ENCODE results near the gene ASCC3.
"Not testable (repeated sequence)": the region's sequence is repeated elsewhere in the genome, so short reads cannot be mapped to it uniquely, and the experiment has no call there.

The ASCC3 gene

GRCh38 chr6:100657678-100658330, 223.3 kb downstream of the ASCC3 start:
- FAIRE-seq, result no peak

DNA sequence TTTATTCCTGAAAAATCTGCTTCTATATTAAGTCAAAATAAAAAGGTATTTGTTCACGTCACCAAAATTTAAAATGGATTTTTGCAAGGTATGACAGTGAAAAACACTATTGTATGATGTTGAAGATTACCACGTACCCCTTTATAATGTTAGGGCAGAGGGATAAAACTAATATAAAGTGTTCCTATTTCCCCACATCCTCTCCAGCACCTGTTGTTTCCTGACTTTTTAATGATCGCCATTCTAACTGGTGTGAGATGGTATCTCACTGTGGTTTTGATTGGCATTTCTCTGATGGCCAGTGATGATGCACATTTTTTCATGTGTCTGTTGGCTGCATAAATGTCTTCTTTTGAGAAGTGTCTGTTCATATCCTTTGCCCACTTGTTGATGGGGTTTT, 240.0 kb downstream of the ASCC3 start:
- FAIRE-seq, result not testable (repeated sequence)

- FAIRE-seq, result no peak
Measured at GRCh38 chr6:100633096-100633777, 247.9 kb downstream of the ASCC3 start.

GRCh38 chr6:100630536-100630935, 250.6 kb downstream of the ASCC3 start:
- no peak for FAIRE-seq

DNA sequence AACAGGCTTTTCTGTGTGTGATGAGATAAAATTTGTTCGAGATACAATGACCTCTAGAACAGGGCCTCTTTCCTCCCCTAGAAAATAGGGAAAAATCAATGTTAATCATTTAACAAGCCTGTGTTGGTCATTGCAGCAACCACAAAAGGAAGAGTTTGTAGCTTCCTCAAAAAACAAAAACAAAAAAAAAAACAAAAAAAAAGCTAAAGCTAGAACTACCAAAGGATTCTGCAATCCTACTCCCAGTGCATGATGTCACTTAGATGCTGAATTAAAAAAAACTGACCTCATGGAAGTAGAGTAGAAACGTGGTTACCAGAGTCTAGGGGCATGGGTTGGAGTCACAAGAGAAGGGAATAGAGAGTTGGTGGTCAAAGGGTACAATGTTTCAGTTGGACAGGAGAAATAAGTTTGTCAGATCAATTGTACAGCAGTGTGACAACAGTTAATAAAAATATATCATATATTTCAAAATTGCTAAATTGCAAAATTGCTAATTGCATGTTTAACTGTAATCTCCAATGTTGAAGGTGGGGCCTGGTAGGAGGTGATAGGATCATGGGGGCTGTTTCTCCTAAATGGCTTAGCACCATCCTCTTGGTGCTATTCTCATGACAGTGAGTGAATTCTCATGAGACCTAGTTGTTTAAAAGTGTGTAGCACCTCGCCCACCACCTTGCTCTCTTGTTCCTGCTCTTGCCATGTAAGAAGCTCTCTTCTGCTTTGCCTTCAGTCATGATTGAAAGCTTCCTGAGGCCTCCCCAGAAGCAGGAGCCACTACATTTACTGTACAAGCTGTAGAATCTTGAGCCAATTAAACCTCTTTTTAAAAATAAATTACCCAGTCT, 253.0 kb downstream of the ASCC3 start:
- no peak for FAIRE-seq

DNA sequence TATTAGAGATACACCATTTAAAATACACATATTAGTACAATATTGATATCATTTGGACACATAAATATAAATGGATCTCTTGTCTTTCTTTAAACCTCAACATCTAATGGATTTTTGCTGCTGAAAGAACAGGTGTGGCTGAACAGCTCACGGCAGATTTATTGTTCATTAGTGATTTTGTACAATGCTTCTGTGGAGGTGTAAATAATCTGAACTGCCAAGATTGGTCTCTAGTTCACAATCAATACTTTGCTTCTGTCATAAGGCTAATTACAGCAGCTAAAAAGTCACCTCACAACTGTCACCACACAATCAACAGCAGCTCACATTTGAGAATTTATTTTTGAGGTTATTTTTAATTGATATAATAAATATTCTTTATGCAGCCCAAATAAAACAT, 254.4 kb downstream of the ASCC3 start:
- FAIRE-seq, result no peak

- no peak for FAIRE-seq
Measured at GRCh38 chr6:100622907-100623692, 258.0 kb downstream of the ASCC3 start.

- no peak for FAIRE-seq
Measured at GRCh38 chr6:100620085-100620840, 260.9 kb downstream of the ASCC3 start.

DNA sequence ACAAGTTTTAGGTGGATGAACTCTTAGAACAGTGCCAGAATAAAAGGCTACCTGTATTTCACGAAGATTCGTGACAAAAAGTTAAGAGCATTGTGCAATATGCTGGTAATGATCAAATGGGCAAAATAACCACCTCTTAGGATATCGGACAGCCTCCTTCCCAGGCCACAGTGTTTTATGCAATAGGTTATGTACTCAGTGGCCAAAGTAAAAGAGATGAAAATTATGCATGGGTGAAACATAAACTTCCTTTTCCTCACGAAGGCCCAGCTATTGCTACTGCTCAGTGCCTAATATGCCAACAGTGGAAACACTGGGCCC, 262.8 kb downstream of the ASCC3 start:
- no peak for FAIRE-seq

- FAIRE-seq, result no peak
Measured at GRCh38 chr6:100617633-100618350, 263.3 kb downstream of the ASCC3 start.

GRCh38 chr6:100614933-100615332, 266.2 kb downstream of the ASCC3 start:
- no peak for FAIRE-seq

GRCh38 chr6:100614386-100614785, 266.7 kb downstream of the ASCC3 start:
- no peak for FAIRE-seq

- no peak for FAIRE-seq
Measured at GRCh38 chr6:100613656-100614055, 267.5 kb downstream of the ASCC3 start.

DNA sequence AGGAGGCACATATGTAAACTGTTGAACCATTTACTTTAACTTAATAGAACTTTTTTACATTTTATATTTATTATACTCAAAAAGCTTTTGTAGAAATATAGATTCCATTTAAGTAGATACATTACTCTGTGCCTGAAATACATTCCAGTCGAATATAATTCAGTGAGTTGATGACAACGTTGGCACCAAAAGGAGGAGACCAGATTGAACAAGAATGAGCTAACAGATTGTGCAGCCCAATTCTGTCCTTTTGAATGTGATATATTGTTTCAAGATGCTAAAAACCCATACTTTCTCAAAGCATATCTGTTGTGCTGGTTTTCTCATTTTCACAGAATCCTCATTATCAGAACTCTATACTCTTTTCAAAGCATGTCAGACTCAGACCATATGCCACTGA, 269.0 kb downstream of the ASCC3 start:
- no peak for FAIRE-seq

- FAIRE-seq, result no peak
Measured at GRCh38 chr6:100599088-100599770, 281.9 kb downstream of the ASCC3 start.

DNA sequence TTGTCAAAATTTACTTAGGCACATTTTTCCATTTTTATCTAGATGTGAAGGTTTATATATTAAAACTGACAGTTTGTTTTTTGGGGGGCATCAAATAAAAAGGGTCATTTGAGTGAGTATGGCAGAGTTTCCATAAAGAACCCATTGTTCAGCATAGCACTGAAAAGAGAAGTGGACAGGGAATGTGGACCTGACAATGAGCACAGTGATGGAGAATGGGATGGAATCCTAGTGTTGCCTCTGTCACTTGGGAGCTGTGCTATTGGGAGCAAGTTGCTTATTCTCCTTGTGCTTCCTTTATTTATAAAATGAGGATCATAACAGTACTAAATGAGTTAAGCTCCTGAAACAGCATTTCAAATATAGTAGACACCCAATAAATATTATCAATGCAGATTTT, 285.7 kb downstream of the ASCC3 start:
- FAIRE-seq, result no peak

DNA sequence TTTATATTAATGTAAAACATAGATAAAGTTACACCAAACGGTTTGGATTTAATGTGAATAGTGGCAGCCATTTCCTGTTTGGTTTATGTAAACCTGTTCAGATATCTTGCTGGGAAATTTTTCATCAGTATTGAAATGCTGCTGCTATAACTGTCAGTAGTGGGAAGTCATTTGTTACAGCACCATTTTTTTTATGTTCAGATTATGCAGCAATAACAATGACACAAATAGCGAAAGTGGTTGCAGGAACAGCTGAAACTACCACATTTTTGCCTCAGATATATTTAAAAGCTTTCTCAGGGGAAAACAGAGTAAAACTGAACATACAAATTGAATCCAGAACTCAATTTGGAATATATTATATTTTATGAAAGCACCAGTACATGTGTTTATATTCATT, 287.6 kb downstream of the ASCC3 start:
- FAIRE-seq, result no peak

GRCh38 chr6:100592929-100593328, 288.2 kb downstream of the ASCC3 start:
- no peak for FAIRE-seq

DNA sequence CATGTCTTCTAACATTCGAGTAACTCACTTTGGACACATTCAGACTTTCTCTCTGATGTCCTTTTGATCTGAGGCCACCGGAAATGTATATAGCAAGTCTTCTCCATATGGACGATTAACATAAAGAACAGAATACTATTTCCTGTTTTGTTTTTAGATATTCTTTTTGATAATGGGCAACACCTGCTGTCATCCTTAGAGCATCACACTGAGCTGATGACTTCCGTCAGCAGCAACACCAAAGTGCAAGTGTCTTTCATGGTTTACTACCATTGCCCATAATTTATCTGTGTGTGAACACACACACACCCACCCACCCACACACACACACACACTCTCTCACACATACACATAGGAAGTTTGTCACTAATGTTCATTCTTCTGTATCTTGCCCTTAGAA, 303.7 kb downstream of the ASCC3 start:
- FAIRE-seq, result no peak

- no peak for FAIRE-seq
Measured at GRCh38 chr6:100575921-100576320, 305.2 kb downstream of the ASCC3 start.

GRCh38 chr6:100574836-100575235, 306.3 kb downstream of the ASCC3 start:
- FAIRE-seq, result no peak

Data from TTC549 (cell line).